ENCODE results near the gene TBR1.

TBR1 gene

DNA sequence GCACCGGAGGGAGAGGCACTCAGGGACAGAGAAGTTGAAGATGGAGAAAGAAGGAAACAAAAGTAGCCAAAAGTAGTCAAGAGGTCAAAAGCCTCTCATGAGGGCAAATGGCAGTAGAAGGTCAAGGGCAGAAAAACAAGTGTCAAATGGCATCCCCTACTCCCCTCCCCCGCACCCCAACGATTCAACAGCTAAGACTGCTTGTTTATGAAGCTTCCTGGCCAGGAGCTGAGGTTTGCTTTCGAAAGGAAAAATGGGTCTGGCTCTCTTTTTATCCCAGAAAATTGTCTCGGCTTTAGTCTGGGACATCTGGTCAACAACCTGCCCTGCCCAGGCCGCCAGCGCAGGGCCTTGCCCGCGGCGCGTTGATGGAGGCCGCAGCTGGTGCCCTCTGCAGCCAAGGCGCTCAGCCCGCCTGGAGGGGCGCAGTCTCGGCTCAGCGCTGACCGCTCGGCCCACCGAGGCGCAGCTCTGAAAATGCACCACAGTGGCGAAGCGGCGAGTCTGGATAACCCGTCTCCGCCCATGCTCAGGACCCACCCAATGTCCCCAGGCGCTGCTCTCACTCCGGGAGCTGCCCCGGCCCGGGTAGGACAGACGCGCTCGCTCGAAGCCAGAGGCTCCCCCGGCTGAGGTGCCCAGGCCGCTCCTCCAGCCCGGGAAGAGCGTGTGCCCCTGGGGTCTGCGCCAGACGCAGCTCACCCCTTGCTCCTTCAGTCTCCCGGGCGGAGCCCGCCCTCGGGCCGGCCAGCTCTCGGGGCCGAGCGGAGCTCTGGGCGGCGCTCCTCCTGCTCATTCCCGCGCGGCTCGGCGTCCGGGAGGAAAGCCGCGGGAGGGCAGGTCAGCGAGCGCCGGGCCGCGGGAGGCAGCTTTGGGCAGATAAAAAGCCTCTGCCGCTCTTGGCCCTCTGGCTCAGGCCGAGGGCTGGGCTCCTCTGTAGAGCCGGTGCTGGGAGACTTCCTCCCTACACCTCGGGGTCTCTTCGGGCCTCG lies 1.8 kb upstream of the TBR1 start:
- no peak for DNase-seq (ENCODE audit: low read depth in 1 of 2, low spot score in 1 of 2)

DNA sequence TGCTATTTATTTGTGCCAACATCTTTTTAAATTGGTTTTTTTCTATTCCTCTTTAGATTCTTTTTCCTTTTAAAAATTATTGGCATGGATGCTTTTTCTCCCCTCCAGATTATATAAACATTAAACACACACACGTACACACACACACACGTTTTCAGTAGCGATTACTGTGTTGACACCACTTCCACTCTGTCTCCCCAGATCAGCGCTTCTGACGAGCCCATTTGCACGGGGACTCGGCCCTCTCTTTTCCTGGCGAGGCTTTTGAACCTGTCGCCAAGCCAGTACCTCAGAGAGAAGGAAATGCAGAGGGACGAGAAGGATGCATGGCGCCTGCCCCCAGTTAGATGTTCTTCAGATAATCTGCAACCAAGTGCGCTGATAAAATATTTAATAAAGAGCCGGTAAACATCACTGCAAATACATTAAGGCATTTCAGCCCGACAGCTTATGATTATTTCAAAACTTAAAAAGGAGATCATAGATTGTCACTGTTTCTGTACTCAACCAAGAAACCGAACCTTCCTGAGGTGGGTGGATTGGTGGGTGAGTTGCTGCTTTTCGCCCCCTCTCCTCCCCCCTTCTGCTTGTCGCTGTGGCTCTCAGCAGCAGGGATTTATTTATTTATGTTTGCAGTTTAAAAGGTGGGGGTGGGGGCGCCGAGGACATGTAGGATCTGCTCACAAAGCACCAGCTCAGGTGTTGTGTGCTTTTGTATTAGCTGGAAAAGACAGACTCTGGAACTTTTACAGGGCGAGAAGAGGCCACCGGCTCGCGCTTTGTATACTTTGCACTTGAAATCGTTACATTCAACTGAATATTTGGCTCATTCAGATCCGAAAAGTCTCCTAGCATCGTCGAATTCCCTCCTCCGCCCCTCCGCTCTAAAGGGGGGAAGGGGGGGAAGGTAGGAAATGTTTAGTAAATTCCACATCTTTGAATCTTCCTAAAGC lies 787 bp upstream of the TBR1 start:
- DNase-seq (ENCODE audit: low read depth in 1 of 2, low spot score in 1 of 2) = no peak

DNA sequence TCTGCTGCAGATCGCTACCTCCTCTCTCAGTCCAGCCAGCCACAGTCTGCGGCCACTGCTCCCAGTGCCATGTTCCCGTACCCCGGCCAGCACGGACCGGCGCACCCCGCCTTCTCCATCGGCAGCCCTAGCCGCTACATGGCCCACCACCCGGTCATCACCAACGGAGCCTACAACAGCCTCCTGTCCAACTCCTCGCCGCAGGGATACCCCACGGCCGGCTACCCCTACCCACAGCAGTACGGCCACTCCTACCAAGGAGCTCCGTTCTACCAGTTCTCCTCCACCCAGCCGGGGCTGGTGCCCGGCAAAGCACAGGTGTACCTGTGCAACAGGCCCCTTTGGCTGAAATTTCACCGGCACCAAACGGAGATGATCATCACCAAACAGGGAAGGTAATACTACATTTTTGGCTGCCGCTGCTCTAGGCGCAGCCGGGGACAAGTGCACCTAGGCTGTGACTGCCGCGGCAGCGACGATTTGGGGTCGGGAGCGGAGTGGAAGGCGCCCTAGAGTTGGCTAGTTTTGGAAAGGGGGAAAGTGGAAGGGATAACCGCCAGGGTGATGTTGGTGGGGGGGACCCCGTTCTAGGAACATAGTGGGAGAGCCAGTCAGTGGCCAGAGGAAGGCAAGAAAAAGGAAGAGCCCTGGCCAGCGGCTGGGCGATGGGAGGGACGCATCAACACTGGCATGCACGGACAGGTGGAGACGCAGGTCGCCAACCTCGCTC lies 776 bp downstream of the TBR1 start:
- DNase-seq (ENCODE audit: low read depth in 1 of 2, low spot score in 1 of 2) = no peak

DNA sequence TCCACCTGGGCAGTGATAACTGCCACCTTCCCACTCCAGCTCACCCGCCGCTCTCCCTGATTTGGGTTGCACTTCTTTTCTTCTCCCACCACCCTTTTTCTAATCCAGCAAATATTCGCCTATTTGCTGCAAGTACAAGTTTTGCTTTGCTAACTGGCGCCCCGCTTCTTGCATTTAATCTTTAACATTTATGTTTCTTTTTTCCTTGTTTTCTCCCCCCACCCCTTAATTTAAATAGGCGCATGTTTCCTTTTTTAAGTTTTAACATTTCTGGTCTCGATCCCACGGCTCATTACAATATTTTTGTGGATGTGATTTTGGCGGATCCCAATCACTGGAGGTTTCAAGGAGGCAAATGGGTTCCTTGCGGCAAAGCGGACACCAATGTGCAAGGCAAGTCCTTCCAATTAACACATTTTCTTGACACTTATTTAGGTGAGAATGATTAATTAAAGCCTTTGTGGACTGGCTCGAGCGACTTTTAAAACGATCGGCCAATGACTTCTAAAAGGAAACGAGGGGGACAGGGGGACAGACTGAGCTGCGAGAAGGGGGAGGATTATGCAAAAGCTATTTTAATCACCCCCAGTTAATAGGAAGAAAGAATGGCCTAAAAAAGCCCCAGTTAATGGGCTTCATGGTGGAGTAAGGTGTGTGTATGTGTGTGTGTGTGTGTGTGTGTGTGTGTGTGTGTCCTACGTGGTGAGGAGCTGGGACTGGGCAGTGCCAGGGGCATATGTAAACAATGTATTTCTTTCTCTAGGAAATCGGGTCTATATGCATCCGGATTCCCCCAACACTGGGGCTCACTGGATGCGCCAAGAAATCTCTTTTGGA lies 1.6 kb downstream of the TBR1 start:
- DNase-seq (ENCODE audit: low read depth in 1 of 2, low spot score in 1 of 2) = no peak

DNA sequence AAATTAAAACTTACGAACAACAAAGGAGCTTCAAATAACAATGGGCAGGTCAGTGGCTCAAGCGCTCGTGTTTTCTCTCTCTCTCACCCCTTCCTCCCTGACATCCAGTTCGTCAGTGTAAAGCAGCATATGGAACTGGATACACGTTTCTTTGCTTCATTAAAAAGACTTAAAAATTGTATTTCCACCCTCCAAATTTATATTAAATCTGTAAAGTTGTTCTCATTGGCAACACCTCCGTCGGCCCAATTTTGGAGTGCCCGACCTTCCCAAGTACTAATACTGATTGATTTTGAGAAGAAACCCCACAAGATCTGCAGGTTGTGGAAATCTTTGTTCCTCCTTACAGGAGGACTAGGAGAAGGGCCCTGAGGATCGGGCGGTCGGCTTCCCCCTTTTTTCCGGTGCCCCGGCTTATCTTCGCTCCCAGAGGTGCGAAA lies 2.2 kb downstream of the TBR1 start:
- no peak for DNase-seq (ENCODE audit: low read depth in 1 of 2, low spot score in 1 of 2)

DNA sequence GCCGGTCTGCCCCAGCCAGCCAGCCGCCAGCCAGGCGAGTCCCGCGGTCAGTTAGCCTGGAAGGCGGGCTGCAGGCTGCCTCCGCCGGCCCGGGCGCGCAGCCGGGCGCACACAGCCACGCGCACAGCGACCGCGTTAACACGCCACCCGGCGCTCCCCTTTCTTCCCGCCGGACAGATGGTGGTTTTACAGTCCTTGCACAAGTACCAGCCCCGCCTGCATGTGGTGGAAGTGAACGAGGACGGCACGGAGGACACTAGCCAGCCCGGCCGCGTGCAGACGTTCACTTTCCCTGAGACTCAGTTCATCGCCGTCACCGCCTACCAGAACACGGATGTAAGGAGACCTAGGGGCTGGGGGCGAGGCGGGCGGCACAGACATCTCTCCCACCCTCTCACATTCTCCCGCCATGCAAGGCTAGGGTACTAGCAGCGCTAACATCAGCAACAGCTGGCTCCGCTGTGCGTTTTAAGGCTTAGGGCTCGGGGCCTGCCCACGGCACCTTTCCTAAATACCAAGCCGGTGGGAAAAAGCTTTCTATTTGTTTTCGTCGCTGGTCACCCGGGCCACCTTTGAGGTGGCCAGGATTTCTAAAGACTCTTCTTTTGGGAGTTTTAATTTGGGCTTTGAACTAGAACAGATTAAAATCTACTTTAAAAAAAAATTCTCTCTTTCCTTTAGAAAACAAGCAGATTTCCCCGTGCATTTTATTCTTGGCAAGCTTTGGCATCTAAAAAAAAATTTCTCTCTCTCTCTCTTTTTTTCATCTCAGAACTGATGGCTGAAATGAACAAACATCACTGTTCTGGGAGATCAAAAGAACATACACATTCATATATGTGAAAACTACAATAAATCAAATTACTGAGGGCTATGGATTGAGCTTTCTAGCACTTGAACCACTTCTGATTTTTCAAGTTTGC lies 2.9 kb downstream of the TBR1 start:
- DNase-seq (ENCODE audit: low read depth in 1 of 2, low spot score in 1 of 2) = no peak

DNA sequence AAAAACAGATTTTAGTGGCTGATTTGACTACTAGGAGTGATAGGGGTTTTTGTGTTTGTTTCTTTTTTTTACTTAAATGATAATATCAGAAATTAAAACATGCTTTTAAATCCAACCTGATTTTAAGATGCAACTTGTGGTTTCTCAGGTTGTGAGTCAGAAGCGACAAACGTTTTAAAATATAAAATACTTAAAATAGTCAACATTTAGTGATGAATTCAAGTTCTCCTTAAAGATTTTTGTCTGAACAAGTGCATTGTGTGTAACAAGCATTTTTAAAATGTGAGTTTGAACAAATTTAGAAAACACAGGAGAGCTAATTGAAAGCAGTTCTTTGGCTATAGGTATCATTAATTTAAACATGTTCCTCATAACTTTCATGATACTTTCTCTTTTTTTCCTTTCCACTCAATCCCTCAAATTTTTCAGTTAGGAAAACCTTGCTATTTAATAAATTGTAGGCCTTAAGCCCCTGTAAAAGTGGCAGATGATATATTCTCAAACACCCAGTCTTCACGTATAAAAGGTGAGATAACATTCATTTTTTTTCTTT lies 3.6 kb downstream of the TBR1 start:
- DNase-seq (ENCODE audit: low read depth in 1 of 2, low spot score in 1 of 2) = no peak

DNA sequence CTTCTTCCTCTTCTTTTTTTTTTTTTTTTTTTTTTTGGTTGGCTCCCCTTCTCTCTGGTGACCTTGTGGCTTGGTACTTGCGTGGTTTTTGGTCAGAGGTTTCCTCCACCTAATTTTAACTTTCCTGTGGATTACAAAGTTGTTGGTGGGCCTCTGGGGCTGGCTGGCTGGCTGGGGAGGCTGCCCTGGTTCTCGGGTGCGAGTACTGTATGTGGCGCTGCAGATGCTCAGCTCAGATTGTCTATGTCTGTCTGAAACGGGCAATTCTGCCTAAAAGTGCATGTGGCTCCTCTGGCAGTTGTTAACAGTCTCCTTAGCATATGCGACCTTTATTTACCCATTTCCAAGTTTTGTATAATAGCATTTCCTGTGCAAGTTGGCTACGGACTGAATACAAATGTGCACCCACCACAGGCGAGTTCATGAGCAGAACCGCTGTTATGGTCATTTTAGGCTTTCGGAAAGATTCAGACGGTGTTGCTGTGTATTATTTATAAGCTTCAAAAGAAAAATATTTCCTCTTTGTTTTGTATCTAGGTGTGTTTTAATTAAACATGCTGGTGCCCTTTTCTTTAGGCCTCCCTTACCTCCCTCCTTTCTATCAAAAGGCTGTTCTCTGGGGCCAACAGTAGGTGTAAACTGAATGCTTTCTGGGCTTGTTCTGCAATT lies 4.4 kb downstream of the TBR1 start:
- DNase-seq (ENCODE audit: low read depth in 1 of 2, low spot score in 1 of 2) = no peak

DNA sequence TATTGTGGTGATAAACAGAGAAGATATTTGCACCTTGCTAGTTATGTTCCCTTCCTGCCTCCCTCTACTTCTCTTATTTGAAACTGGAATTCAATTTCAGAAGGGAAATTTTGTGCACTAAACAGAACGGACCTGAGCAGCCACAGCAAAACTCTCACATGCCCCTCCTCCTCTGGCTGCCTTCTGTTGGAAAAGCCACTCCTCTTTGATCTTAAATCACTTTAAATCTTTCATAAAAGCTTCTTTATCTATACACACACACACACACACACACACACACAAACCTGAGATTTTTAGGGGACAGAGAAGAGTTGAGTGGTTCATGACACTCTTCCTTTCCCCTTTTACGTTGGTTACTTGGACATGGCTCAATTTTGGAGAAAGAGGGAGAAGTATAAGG lies 5.6 kb downstream of the TBR1 start:
- DNase-seq (ENCODE audit: low read depth in 1 of 2, low spot score in 1 of 2) = no peak

DNA sequence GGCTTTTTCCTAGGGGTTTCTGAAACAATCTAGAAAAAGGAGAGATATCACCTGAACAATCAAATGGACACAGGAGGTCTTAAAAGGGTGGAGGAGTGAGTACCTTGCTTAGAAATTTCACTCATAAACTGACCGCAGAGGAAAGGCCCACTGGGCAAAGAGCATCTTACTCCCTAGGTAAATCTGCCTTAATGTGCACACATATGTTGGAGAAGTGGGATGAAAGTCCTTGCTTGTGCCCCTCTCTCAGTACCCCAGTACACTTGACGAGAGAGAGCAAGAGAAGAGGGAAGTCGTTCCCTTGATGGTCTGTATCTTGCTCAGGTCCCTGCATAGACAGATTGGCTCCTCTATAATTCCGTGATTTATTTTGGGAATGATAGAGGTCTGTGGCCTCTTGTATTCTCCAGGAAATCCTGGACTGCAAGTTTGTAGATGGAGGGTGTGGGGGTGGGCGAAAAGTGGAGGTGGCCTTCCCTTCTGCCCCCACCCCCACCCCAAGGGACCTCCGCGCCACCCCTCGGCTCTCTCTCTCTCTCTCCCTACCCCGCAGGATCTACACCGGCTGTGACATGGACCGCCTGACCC lies 6.8 kb downstream of the TBR1 start:
- DNase-seq (ENCODE audit: low read depth in 1 of 2, low spot score in 1 of 2) = no peak

DNA sequence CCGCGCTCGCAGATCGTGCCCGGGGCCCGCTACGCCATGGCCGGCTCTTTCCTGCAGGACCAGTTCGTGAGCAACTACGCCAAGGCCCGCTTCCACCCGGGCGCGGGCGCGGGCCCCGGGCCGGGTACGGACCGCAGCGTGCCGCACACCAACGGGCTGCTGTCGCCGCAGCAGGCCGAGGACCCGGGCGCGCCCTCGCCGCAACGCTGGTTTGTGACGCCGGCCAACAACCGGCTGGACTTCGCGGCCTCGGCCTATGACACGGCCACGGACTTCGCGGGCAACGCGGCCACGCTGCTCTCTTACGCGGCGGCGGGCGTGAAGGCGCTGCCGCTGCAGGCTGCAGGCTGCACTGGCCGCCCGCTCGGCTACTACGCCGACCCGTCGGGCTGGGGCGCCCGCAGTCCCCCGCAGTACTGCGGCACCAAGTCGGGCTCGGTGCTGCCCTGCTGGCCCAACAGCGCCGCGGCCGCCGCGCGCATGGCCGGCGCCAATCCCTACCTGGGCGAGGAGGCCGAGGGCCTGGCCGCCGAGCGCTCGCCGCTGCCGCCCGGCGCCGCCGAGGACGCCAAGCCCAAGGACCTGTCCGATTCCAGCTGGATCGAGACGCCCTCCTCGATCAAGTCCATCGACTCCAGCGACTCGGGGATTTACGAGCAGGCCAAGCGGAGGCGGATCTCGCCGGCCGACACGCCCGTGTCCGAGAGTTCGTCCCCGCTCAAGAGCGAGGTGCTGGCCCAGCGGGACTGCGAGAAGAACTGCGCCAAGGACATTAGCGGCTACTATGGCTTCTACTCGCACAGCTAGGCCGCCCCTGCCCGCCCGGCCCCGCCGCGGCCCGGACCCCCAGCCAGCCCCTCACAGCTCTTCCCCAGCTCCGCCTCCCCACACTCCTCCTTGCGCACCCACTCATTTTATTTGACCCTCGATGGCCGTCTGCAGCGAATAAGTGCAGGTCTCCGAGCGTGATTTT lies 7.6 kb downstream of the TBR1 start:
- DNase-seq (ENCODE audit: low read depth in 1 of 2, low spot score in 1 of 2) = no peak

DNA sequence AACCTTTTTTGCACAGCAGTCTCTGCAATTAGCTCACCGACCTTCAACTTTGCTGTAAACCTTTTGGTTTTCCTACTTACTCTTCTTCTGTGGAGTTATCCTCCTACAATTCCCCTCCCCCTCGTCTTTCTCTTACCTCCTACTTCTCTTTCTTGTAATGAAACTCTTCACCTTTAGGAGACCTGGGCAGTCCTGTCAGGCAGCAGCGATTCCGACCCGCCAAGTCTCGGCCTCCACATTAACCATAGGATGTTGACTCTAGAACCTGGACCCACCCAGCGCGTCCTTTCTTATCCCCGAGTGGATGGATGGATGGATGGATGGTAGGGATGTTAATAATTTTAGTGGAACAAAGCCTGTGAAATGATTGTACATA lies 8.3 kb downstream of the TBR1 start:
- no peak for DNase-seq (ENCODE audit: low read depth in 1 of 2, low spot score in 1 of 2)

DNA sequence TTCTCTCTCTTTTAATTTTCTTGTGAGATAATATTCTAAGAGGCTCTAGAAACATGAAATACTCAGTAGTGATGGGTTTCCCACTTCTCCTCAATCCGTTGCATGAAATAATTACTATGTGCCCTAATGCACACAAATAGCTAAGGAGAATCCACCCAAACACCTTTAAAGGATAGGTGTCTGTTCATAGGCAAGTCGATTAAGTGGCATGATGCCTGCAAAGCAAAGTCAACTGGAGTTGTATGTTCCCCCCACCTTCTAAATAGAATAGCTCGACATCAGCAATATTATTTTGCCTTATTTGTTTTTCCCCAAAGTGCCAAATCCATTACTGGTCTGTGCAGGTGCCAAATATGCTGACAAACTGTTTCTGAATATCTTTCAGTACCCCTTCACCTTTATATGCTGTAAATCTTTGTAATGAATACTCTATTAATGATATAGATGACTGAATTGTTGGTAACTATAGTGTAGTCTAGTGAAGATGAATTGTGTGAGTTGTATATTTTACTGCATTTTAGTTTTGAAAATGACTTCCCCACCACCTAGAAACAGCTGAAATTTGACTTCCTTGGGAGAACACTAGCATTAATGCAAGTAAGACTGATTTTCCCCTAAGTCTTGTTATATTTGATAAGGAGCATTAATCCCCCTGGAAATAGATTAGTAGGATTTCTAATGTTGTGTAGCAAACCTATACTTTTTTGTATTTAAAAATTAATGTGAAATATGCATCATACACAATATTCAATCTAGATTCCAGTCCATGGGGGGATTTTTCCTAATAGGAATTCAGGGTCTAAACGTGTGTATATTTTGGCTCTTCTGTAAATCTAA lies 9.0 kb downstream of the TBR1 start:
- DNase-seq (ENCODE audit: low read depth in 1 of 2, low spot score in 1 of 2) = no peak

DNA sequence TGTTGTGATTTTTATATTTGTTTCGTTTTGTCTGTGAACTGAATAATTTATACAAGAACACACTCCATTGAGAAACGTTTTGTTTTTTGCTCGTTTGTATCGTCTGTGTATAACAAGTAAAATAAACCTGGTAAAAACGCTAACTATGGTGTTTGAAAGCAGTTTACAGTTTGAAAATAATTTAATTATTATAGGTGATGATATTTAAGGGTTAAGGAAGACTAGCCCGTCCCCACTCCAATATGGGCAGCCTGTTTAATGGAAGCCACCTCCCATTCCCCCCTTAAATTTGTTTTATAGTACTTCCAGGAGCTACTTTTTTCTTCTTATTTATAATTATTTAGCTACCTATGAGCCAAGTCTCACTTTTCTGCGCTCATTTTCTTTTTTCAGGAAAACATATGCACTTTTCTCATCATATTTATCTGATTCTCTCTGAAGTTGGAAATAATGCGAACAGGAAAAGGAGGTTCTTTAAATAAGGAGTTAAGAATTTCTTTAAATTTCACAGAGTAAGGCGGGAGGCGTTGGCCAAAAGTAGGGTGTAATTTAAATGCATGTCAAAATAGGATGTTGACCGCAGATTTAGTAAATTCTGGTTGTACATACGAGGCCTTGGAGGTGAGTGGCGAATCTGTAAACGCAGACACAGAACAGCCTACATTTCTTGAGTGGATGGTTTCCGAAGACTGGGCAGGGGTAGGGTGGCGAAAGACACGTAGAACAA lies 9.8 kb downstream of the TBR1 start:
- DNase-seq (ENCODE audit: low read depth in 1 of 2, low spot score in 1 of 2) = no peak

DNA sequence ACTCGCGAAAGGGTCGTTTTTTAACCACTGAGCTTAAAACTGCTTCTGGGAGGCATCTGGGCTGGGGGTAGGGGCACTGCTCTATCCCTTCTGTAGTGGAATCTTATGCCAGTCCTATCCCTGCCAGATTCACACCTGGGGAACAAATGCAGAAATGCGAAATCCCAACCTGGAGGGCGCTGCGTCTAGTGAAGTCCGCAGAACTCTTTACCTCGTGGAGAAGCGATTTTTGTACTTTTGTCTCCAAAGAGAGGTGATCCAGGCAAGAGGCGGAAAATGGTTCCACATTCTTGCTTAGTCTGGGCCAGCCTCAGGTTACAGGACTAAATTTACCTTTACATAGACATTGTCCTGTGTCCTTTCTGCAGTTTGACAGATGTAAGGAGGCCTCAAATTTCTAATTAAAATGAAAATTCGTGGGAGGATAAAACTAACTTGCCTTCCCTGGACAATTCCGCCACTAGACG lies 10.4 kb downstream of the TBR1 start:
- no peak for DNase-seq (ENCODE audit: low read depth in 1 of 2, low spot score in 1 of 2)
